OCI-LY7 (cell line): ENCODE measurements around the gene WDR46.

Experiments used
- EZH2phosphoT487 ChIP-seq: fragments of 200-600 bp; sonication (generic); IDR thresholded peaks from 2 replicates; pipeline ENCODE4 v1.6.1; 2018; ENCODE audit warnings: low read depth, borderline replicate concordance, mild to moderate bottlenecking, mixed run types, antibody characterized with exemption, low read length, moderate library complexity, mixed read lengths
- TF ChIP-seq, protein P1 (sequence below): fragments of 200-600 bp; sonication (generic); conservative IDR thresholded peaks from 2 replicates; pipeline ENCODE4 v1.5.1; 2014; ENCODE audit warnings: mild to moderate bottlenecking, antibody characterized with exemption, low read length, moderate library complexity, mixed read lengths

DNA sequence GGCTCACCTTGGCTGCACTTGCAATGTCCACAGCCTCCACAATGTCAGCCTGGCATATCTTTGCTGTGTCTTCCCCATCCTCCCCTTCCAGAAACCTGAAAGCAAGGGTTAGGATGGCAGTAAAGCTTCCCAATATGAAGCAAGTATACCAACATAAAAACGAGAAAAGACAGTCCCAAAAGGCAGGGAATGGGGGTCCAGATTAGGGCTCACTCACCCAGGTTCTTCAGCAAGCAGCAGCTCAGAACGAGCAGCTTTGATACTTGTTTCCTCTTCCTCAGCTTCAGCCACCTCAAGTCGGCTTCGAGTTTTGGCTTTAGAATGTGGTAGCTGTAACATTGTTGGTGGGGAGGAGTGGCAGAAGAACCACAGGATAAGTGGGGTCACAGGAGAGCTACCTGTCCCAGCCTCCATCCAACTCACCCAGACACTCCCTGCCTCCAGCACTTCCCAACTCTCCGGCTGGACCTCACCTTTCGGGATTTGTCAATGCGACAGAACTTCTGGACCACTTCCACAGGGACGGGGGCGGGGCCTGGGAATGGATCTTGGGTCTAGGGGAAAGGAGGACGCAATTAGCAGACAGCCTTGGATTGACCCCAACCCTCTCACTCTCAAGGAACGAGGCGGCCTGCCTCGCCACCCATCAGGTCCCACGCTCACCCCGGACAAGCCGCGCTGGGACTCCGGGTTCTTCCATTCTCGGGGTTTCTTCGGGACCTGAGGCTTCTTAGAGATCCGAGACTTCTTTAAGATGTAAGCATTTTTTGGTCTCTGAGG lies 708 bp downstream of the WDR46 start:
- TF ChIP-seq, protein P1, sequence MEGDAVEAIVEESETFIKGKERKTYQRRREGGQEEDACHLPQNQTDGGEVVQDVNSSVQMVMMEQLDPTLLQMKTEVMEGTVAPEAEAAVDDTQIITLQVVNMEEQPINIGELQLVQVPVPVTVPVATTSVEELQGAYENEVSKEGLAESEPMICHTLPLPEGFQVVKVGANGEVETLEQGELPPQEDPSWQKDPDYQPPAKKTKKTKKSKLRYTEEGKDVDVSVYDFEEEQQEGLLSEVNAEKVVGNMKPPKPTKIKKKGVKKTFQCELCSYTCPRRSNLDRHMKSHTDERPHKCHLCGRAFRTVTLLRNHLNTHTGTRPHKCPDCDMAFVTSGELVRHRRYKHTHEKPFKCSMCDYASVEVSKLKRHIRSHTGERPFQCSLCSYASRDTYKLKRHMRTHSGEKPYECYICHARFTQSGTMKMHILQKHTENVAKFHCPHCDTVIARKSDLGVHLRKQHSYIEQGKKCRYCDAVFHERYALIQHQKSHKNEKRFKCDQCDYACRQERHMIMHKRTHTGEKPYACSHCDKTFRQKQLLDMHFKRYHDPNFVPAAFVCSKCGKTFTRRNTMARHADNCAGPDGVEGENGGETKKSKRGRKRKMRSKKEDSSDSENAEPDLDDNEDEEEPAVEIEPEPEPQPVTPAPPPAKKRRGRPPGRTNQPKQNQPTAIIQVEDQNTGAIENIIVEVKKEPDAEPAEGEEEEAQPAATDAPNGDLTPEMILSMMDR, result no peak
- TF ChIP-seq EZH2phosphoT487, result no peak
